HG02610 (cell line): ENCODE data around the gene OR13J1.
"Not testable (repeated sequence)": the region's sequence is repeated elsewhere in the genome, so short reads cannot be mapped to it uniquely, and the experiment has no call there.

Experiments
- ATAC-seq: cut with Tn5 transposase; IDR thresholded peaks from one replicate; pipeline ENCODE4 v1.9.1; 2021; ENCODE audit warnings: mild to moderate bottlenecking, moderate library complexity; ENCODE audit not compliant: unreplicated experiment

OR13J1 gene

GRCh38 chr9:35905051-35905781 lies 35.0 kb upstream of the OR13J1 start:
- ATAC-seq = no peak

- no peak for ATAC-seq
These were observed 34.1 kb upstream of the OR13J1 start for GRCh38 chr9:35904338-35904737.

- ATAC-seq = no peak
These were observed 32.8 kb upstream of the OR13J1 start for GRCh38 chr9:35903049-35903448.

GRCh38 chr9:35899021-35899420 lies 28.8 kb upstream of the OR13J1 start:
- ATAC-seq = no peak

- no peak for ATAC-seq
These were observed 28.1 kb upstream of the OR13J1 start for GRCh38 chr9:35898337-35898736.

- ATAC-seq = not testable (repeated sequence)
These were observed 27.3 kb upstream of the OR13J1 start for GRCh38 chr9:35897376-35898099.

- no peak for ATAC-seq
These were observed 26.4 kb upstream of the OR13J1 start for GRCh38 chr9:35896570-35896969.

GRCh38 chr9:35892051-35892450 lies 21.9 kb upstream of the OR13J1 start:
- no peak for ATAC-seq

- no peak for ATAC-seq
These were observed 21.4 kb upstream of the OR13J1 start for GRCh38 chr9:35891646-35892045.

- not testable (repeated sequence) for ATAC-seq
These were observed 14.7 kb upstream of the OR13J1 start for GRCh38 chr9:35884908-35885307.

- no peak for ATAC-seq
These were observed 12.8 kb upstream of the OR13J1 start for GRCh38 chr9:35882996-35883395.

- no peak for ATAC-seq
These were observed 12.2 kb upstream of the OR13J1 start for GRCh38 chr9:35882263-35882848.

- ATAC-seq = no peak
These were observed 2.3 kb upstream of the OR13J1 start for GRCh38 chr9:35872505-35872904.

GRCh38 chr9:35871545-35871944 lies 1.3 kb upstream of the OR13J1 start:
- no peak for ATAC-seq

- no peak for ATAC-seq
These were observed 482 bp downstream of the OR13J1 start for GRCh38 chr9:35869621-35870216.

- ATAC-seq = no peak
These were observed 1.3 kb downstream of the OR13J1 start for GRCh38 chr9:35868933-35869332.

GRCh38 chr9:35867538-35867937 lies 2.7 kb downstream of the OR13J1 start:
- no peak for ATAC-seq

GRCh38 chr9:35864695-35865255 lies 5.4 kb downstream of the OR13J1 start:
- no peak for ATAC-seq

GRCh38 chr9:35863583-35863982 lies 6.6 kb downstream of the OR13J1 start:
- no peak for ATAC-seq

GRCh38 chr9:35862328-35862727 lies 7.9 kb downstream of the OR13J1 start:
- no peak for ATAC-seq

GRCh38 chr9:35861161-35861897 lies 8.9 kb downstream of the OR13J1 start:
- ATAC-seq = no peak
